HCT116 (cell line): ENCODE measurements around the gene PGBD2. TPM values are rescaled to one million over a fixed set of nuclear protein-coding genes. Genes with fewer than 3 reads are reported as not detected.
"Not testable (repeated sequence)": the region's sequence is repeated elsewhere in the genome, so short reads cannot be mapped to it uniquely, and the experiment has no call there.

Experiments
- ATAC-seq: fragments of 200-7000 bp; cut with Tn5 transposase; 2 replicates; pipeline ENCODE4 v1.9.1; 2020; ENCODE audit warnings: mild to moderate bottlenecking, moderate library complexity
- BruUV-seq: library from RNA; stranded (reverse); fragments of 400-500 nt; replicated peaks from 2 replicates; lab custom pipeline; 2021; lab: Mats Ljungman, UMichigan
- CTCF ChIA-PET: fragments of 300-600 bp; sonication (Branson Sonifier 250); formaldehyde crosslinking; loops from one replicate; lab custom pipeline; 2021; ENCODE audit warnings: antibody characterized with exemption; lab: Charles Lee
- POLR2A ChIA-PET: fragments of 300-600, 350-600 bp; sonication (Branson Sonifier 250); formaldehyde crosslinking; loops from one replicate; lab custom pipeline; 2021; ENCODE audit warnings: antibody characterized with exemption; lab: Charles Lee
- RAD21 ChIA-PET, 2 experiments: fragments of 300-600 bp; sonication (Branson Sonifier 250); formaldehyde crosslinking; loops; one replicate each; lab custom pipeline; 2023; ENCODE audit warnings: low total read pairs in 2 of 2; ENCODE audit not compliant: uncharacterized antibody in 2 of 2, unreplicated experiment in 2 of 2, low non-redundant PET in 1 of 2; lab: Charles Lee
- DNase-seq: peaks from one replicate; pipeline ENCODE4 v3.0.0-alpha.2; 2010; ENCODE audit warnings: low read depth, low spot score
- H2AFZ ChIP-seq: fragments of 200-600 bp; shearing (Covaris generic), sonication (generic); 2 replicates; pipeline ENCODE4 v1.6.1; 2017; ENCODE audit warnings: low read depth, mixed run types, mixed read lengths, antibody characterized with exemption, low read length; ENCODE audit not compliant: poor library complexity, severe bottlenecking
- H3K27ac ChIP-seq: 2 replicates; pipeline ENCODE4 v1.5.1; 2012; ENCODE audit warnings: low read depth, low read length
- H3K27me3 ChIP-seq: fragments of 200-600 bp; sonication (generic); 2 replicates; pipeline ENCODE4 v1.6.1; 2016; ENCODE audit warnings: mixed run types, low read length, mixed read lengths; ENCODE audit not compliant: insufficient read depth
- H3K36me3 ChIP-seq, 2 experiments: fragments of 200-500 bp in 1 of 2; fragments of 200-600 bp in 1 of 2; sonication (Bioruptor generic) in 1 of 2; sonication (generic) in 1 of 2; 2 replicates each; pipeline versions ENCODE4 v1.5.1 to v1.6.1; 2014 to 2016; ENCODE audit warnings: low read length in 2 of 2, inconsistent platforms in 1 of 2, mixed read lengths in 1 of 2, mixed run types in 1 of 2; ENCODE audit not compliant: insufficient read depth in 2 of 2, control insufficient read depth in 1 of 2
- H3K4me1 ChIP-seq, 2 experiments: fragments of 200-600 bp in 1 of 2; sonication (generic) in 1 of 2; 2 replicates each; pipeline versions ENCODE4 v1.5.1 to v1.6.1; 2012 to 2017; ENCODE audit warnings: low read length in 2 of 2, inconsistent platforms in 1 of 2, mild to moderate bottlenecking in 1 of 2, mixed read lengths in 1 of 2, mixed run types in 1 of 2, moderate library complexity in 1 of 2; ENCODE audit not compliant: insufficient read depth in 2 of 2, control insufficient read depth in 1 of 2
- H3K4me2 ChIP-seq: fragments of 200-600 bp; sonication (generic); 2 replicates; pipeline ENCODE4 v1.6.1; 2017; ENCODE audit warnings: mixed run types, low read length, mixed read lengths
- H3K4me3 ChIP-seq, 2 experiments: fragments of 200-600 bp in 1 of 2; sonication (generic) in 1 of 2; replicated peaks in 1 of 2; 2 replicates each; pipeline ENCODE4 v1.5.1; 2011 to 2016; ENCODE audit warnings: low read length in 2 of 2, control low read depth in 1 of 2, low read depth in 1 of 2, mild to moderate bottlenecking in 1 of 2, mixed read lengths in 1 of 2, mixed run types in 1 of 2
- H3K79me2 ChIP-seq: fragments of 200-600 bp; sonication (generic); 2 replicates; pipeline ENCODE4 v1.6.1; 2017; ENCODE audit warnings: mild to moderate bottlenecking, mixed run types, low read length, moderate library complexity, mixed read lengths; ENCODE audit not compliant: insufficient read depth
- H3K9ac ChIP-seq: fragments of 200-600 bp; sonication (generic); 2 replicates; pipeline ENCODE4 v1.6.1; 2016; ENCODE audit warnings: low read length, mixed read lengths
- H3K9me2 ChIP-seq: fragments of 200-600 bp; sonication (generic), shearing (Covaris generic); 2 replicates; pipeline ENCODE4 v1.6.1; 2017; ENCODE audit warnings: mixed run types, mild to moderate bottlenecking, moderate library complexity; ENCODE audit not compliant: insufficient read depth
- H3K9me3 ChIP-seq, 2 experiments: fragments of 200-500 bp in 1 of 2; fragments of 200-600 bp in 1 of 2; sonication (Bioruptor generic) in 1 of 2; sonication (generic) in 1 of 2; 2 replicates each; pipeline ENCODE4 v1.6.1; 2014 to 2017; ENCODE audit warnings: low read length in 2 of 2, mixed read lengths in 2 of 2, inconsistent platforms in 1 of 2, low read depth in 1 of 2, mild to moderate bottlenecking in 1 of 2, mixed run types in 1 of 2, moderate library complexity in 1 of 2; ENCODE audit not compliant: control insufficient read depth in 1 of 2, insufficient read depth in 1 of 2
- H4K20me1 ChIP-seq: fragments of 200-600 bp; sonication (generic), shearing (Covaris generic); 2 replicates; pipeline ENCODE4 v1.6.1; 2017; ENCODE audit warnings: mixed run types, mild to moderate bottlenecking, moderate library complexity; ENCODE audit not compliant: insufficient read depth
- EGR1 ChIP-seq: IDR thresholded peaks from 2 replicates; pipeline ENCODE4 v1.6.1; 2012; ENCODE audit warnings: low read depth
- FOSL1 ChIP-seq: IDR thresholded peaks from 2 replicates; pipeline ENCODE4 v1.6.1; 2012; ENCODE audit warnings: low read depth
- JUND ChIP-seq: IDR thresholded peaks from 2 replicates; pipeline ENCODE4 v1.6.1; 2012
- SIN3A ChIP-seq: IDR thresholded peaks from 2 replicates; pipeline ENCODE4 v1.6.1; 2012; ENCODE audit warnings: low read depth
- SP1 ChIP-seq: IDR thresholded peaks from 2 replicates; pipeline ENCODE4 v1.6.1; 2012; ENCODE audit warnings: low read depth
- YY1 ChIP-seq: IDR thresholded peaks from 2 replicates; pipeline ENCODE4 v1.6.1; 2011; ENCODE audit warnings: low read length, low read depth, moderate library complexity, mild to moderate bottlenecking; ENCODE audit not compliant: insufficient replicate concordance; ENCODE audit errors: extremely low read depth
- intact Hi-C: fragments of 100-400 bp; cut with micrococcal nuclease; formaldehyde crosslinking; loops from 2 replicates; pipeline ENCODE4 v1.10.0; 2022
- total RNA-seq: library from RNA; stranded (reverse); gene quantifications from one replicate; pipeline ENCODE4 v1.2.1, GENCODE V29; 2021; ENCODE audit not compliant: unreplicated experiment
- TF ChIP-seq, protein P1 (sequence below): IDR thresholded peaks from 2 replicates; pipeline ENCODE4 v1.6.1; 2012
- TF ChIP-seq, protein P2 (sequence below): IDR thresholded peaks from 2 replicates; pipeline ENCODE4 v1.6.1; 2012

PGBD2 gene
- total RNA-seq, 1 experiment from 2014 or later, result 5.1 TPM

DNA sequence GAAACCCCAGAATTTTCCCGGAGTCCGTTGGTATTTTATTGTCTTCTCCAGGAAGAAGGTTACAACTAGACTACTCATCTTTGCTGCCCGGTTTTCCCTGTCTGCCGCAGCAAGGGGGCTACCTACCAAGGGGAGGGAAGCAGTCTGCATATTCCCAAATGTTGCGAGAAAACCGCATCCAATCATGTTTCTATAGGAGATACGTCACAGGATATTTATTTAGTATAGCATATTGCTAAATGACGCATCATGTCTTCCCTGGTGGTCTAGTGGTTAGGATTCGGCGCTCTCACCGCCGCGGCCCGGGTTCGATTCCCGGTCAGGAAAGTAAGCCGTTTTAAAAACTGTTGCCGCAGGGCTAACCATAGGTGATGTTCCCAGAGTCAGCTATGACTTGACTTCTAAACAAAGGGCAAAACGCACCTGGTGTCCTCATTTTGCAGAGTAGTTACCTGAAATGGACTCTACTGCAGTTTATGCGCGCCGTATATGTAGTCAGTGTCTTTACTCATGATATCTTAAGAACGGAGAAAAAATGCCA lies 32.0 kb upstream of the PGBD2 start:
- DNase-seq (peak; percentile 82), ATAC-seq (peak; percentile 70)
- Histone ChIP-seq H3K9me3 (no peaks in the 10 kb centered on the region), H3K4me3 (peak overlapping the region in 1 of 2 experiments; percentile 26; a peak in 1 of 4 replicates), H2AFZ (no peak overlapping the region), H3K27me3 (no peaks in the 10 kb centered on the region), H3K27ac (no peak overlapping the region), H3K9me2 (no peaks in the 10 kb centered on the region), H3K36me3 (no peaks in the 10 kb centered on the region), H4K20me1 (no peaks in the 10 kb centered on the region), H3K79me2 (no peaks in the 10 kb centered on the region), H3K4me2 (peak overlapping the region; percentile 96), H3K9ac (no peak overlapping the region), H3K4me1 (peaks cover 10 to 25% of the 10 kb centered on the region in 2 experiments)
- intact Hi-C loops, result loop anchor here (1.0 kb wide), 3 partner anchors 15 to 36 kb away; partner anchors contain the start of genes PGBD2, ZNF672 and ZNF692
- ChIA-PET CTCF (interaction anchor here (1.0 to 1.5 kb wide), 3 partner anchors 15 to 48 kb away, joined by 5 to 6 read pairs (median 5); partner anchors contain the start of genes SH3BP5L and ZNF692), RAD21 (no interaction called here), POLR2A (interaction anchor here (0.7 to 2.2 kb wide), 4 partner anchors 15 to 49 kb away, joined by 4 to 11 read pairs (median 8); partner anchors contain the start of genes PGBD2, SH3BP5L, ZNF672 and ZNF692)
- no TSS peak for BruUV-seq
- TF ChIP-seq, protein P1, sequence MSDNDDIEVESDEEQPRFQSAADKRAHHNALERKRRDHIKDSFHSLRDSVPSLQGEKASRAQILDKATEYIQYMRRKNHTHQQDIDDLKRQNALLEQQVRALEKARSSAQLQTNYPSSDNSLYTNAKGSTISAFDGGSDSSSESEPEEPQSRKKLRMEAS, result no peak
- TF ChIP-seq, protein P2, sequence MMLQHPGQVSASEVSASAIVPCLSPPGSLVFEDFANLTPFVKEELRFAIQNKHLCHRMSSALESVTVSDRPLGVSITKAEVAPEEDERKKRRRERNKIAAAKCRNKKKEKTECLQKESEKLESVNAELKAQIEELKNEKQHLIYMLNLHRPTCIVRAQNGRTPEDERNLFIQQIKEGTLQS, result peak; percentile 86
- peak; percentile 32 for TF ChIP-seq FOSL1
- TF ChIP-seq EGR1, result 0 out of 2 replicates have a peak, but pooled peaks have one; percentile 4
- TF ChIP-seq SP1, result peak; percentile 24
- peak; percentile 73 for TF ChIP-seq YY1

DNA sequence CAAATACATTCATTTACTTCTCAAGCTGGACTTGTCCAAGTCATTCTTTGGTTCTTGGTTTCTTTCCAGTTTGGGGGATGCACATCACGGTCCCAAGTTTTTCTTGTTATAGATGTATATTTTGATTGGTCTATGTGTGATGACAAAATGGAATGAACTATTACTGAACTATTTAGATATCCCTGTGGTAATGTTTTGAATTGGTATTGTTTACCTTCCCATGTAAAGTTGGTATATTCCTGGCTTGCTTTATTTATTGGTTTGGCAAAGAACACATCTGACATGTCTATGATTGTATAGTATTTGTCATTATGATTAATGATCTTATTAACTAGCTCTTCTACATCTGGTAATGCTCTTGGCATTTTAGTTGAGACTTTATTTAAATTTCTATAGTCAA lies 24.8 kb upstream of the PGBD2 start:
- no peak for TF ChIP-seq YY1
- TF ChIP-seq, protein P1, result no peak
- TF ChIP-seq EGR1, result no peak
- TF ChIP-seq SP1, result no peak
- no peak for TF ChIP-seq SIN3A
- TF ChIP-seq JUND, result no peak
- ChIA-PET RAD21 (no interaction called here), POLR2A (no interaction called here), CTCF (no interaction called here)
- DNase-seq, result no peak
- H3K27ac ChIP-seq, result no peak overlapping the region
- no peaks in the 10 kb centered on the region for H3K9me3 ChIP-seq
- no peak overlapping the region for H3K9ac ChIP-seq
- no peaks in the 10 kb centered on the region for H3K27me3 ChIP-seq
- H4K20me1 ChIP-seq, result no peaks in the 10 kb centered on the region
- no peak overlapping the region for H2AFZ ChIP-seq
- no peak overlapping the region for H3K4me3 ChIP-seq
- H3K36me3 ChIP-seq, result no peaks in the 10 kb centered on the region
- H3K79me2 ChIP-seq, result no peaks in the 10 kb centered on the region
- no TSS peak for BruUV-seq
- no peak overlapping the region for H3K4me2 ChIP-seq
- H3K4me1 ChIP-seq, result no peaks in the 10 kb centered on the region
- ATAC-seq, result no peak
- H3K9me2 ChIP-seq, result no peaks in the 10 kb centered on the region
- intact Hi-C loops, result no loop called here

DNA sequence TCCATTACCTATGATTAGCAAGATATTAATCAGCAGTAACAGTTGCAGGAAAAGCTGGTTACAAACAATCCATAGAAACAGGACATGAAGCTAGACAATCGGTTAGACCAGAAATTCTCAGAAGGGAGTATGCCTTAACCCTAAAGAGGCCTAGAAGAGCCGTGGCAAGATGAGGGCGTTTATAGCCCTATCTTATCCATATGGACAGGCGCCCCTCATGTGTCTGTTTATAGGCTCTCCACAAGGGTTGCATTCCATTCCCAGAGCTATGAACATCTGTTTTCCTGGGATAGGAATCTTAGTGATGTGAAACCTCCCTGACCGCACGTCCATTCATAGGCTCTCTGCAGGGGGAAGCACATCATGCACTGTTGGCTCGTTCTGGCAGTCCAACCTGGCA lies 23.6 kb upstream of the PGBD2 start:
- H3K4me2 ChIP-seq, H3K79me2 ChIP-seq, H3K9me3 ChIP-seq, H3K27me3 ChIP-seq, H2AFZ ChIP-seq, BruUV-seq, H3K9me2 ChIP-seq, CTCF ChIA-PET, RAD21 ChIA-PET, H3K4me3 ChIP-seq, H3K27ac ChIP-seq, POLR2A ChIA-PET, DNase-seq, H3K36me3 ChIP-seq, ATAC-seq, H3K9ac ChIP-seq, intact Hi-C loops, H3K4me1 ChIP-seq, H4K20me1 ChIP-seq: not testable (repeated sequence)
